ENCODE results near the gene CCHCR1. TPM values are rescaled to one million over a fixed set of nuclear protein-coding genes. Genes with fewer than 3 reads are reported as not detected.

CCHCR1 gene
- total and polyA plus RNA-seq, 7 donors = 7.4 to 15.2 (median 10.3) TPM

DNA sequence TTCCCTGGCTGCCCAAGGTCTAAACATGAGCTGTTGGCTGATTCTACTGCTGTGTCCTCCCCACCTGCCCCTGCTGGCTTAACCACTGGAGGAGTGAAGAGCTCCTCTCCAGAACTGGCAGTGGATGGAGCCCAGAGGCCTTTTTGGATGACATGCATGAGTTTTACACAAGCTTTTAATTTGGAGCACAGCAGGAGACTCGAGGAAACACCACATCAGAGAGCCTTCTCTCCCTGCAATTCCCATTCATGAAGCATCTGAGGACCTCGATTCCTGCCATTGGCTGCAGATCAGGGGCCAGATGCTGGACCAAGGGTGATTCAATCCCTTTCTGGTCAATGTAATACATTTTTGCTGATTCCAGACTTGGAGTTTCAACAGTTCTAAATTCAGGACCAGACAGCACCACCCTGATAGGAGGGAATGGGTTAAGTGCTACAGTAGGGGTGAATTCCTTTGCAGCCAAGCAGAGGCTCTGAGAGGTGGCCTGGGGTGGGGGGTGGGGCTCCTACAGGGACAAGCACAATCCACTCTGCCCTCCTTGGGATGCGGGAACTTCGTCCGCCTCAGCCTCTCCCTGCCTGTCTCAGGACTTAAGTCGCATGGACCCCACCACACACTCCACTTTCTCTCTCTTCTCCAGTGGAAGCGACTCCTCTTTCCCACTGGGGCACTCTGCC is 43.6 kb downstream of the CCHCR1 start:
- DNase-seq (no peak), ATAC-seq (peak in 2 of 4 donors; percentile 18 to 35)
- no peak overlapping the region for H3K4me3 ChIP-seq
- no peaks in the 10 kb centered on the region for H3K36me3 ChIP-seq (ENCODE audit: insufficient read depth in 1 of 2, low read depth in 1 of 2)
- TF ChIP-seq, protein P1, sequence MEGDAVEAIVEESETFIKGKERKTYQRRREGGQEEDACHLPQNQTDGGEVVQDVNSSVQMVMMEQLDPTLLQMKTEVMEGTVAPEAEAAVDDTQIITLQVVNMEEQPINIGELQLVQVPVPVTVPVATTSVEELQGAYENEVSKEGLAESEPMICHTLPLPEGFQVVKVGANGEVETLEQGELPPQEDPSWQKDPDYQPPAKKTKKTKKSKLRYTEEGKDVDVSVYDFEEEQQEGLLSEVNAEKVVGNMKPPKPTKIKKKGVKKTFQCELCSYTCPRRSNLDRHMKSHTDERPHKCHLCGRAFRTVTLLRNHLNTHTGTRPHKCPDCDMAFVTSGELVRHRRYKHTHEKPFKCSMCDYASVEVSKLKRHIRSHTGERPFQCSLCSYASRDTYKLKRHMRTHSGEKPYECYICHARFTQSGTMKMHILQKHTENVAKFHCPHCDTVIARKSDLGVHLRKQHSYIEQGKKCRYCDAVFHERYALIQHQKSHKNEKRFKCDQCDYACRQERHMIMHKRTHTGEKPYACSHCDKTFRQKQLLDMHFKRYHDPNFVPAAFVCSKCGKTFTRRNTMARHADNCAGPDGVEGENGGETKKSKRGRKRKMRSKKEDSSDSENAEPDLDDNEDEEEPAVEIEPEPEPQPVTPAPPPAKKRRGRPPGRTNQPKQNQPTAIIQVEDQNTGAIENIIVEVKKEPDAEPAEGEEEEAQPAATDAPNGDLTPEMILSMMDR (IDR thresholded peaks at IDR 0.05) = no peak
- intact Hi-C loops (cut with DNase I) = no loop called here
- H3K4me1 ChIP-seq = no peaks in the 10 kb centered on the region
- no peak overlapping the region for H3K27ac ChIP-seq
- 61 to 74% (median 70%) methylated on average over 6 to 7 of the region's 7 CpGs for WGBS, 3 donors
- no peaks in the 10 kb centered on the region for H3K9me3 ChIP-seq
- peaks cover 0 to 26% (median 0%) of the 10 kb centered on the region in 3 donors for H3K27me3 ChIP-seq (ENCODE audit: insufficient read depth in 3 of 3, low read length in 2 of 3)

DNA sequence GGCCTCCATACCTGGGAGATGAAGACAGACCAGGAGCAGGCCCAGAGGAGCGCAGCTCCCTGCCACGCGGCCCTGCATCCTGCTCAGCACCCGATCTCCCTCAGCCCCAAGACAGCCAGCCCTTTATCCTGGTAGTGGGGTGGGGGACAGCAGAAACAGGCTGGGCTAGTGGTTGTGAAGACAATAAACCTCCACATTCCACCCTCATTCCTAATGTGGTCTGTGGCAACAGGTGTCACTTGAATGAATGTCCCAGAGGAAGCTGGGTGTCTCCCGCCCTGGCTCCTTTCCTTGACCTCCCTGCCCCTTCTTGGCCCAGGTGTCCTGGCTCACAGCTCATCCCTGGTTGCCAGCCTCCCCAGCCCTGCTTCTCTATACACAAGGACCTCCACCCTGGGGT is 45.1 kb downstream of the CCHCR1 start, which contains the start of gene C6orf15:
Gene C6orf15 (minus strand): TSS at position 98 of the 400 bp plus-strand sequence. CDS start 20 bp downstream, at position 78.
- Histone ChIP-seq H3K9me3 (no peaks in the 10 kb centered on the region), H3K27me3 (ENCODE audit: insufficient read depth in 3 of 3, low read length in 2 of 3) (peaks cover 0 to 19% (median 0%) of the 10 kb centered on the region in 3 donors), H3K36me3 (ENCODE audit: insufficient read depth in 1 of 2, low read depth in 1 of 2) (no peaks in the 10 kb centered on the region), H3K27ac (no peak within 1 kb of the TSS), H3K4me3 (no peak within 1 kb of the TSS), H3K4me1 (no peaks in the 10 kb centered on the region)
- TF ChIP-seq, protein P1 (IDR thresholded peaks at IDR 0.05) = no peak
- DNase-seq (no peak), ATAC-seq (no peak)
- intact Hi-C loops (cut with DNase I) = no loop called here
- 85 to 97% (median 85%) methylated on average over 5 of the region's 5 CpGs for WGBS, 3 donors

GRCh38 chr6:31111712-31112111 is 45.9 kb downstream of the CCHCR1 start:
- Histone ChIP-seq H3K27ac (no peak overlapping the region), H3K36me3 (ENCODE audit: insufficient read depth in 1 of 2, low read depth in 1 of 2) (no peaks in the 10 kb centered on the region), H3K4me3 (no peak overlapping the region), H3K27me3 (ENCODE audit: insufficient read depth in 3 of 3, low read length in 2 of 3) (peaks cover 0 to 19% (median 0%) of the 10 kb centered on the region in 3 donors), H3K9me3 (no peaks in the 10 kb centered on the region), H3K4me1 (no peaks in the 10 kb centered on the region)
- ATAC-seq = no peak
- TF ChIP-seq, protein P1 (IDR thresholded peaks at IDR 0.05) = no peak
- intact Hi-C loops (cut with DNase I) = no loop called here
- no peak for DNase-seq
- 88 to 95% (median 88%) methylated on average over 12 to 13 of the region's 13 CpGs for WGBS, 3 donors

- Histone ChIP-seq H3K9me3 (no peaks in the 10 kb centered on the region), H3K27me3 (ENCODE audit: insufficient read depth in 3 of 3, low read length in 2 of 3) (peaks cover 0 to 19% (median 0%) of the 10 kb centered on the region in 3 donors), H3K4me3 (no peak overlapping the region), H3K27ac (no peak overlapping the region), H3K36me3 (ENCODE audit: insufficient read depth in 1 of 2, low read depth in 1 of 2) (no peaks in the 10 kb centered on the region), H3K4me1 (no peaks in the 10 kb centered on the region)
- TF ChIP-seq, protein P1 (IDR thresholded peaks at IDR 0.05) = no peak
- ATAC-seq (no peak), DNase-seq (no peak)
- intact Hi-C loops (cut with DNase I) = no loop called here
- WGBS, 3 donors = 70 to 78% (median 77%) methylated on average over 11 of the region's 11 CpGs
Measured at GRCh38 chr6:31110825-31111582, 46.6 kb downstream of the CCHCR1 start.

Data from psoas muscle (tissue), 8 donors.